GM19099 (cell line): ENCODE data around the gene TSGA10IP.
A peak's percentile ranks its signal among the peaks of the same experiment; 100 is the strongest.

Experiments used
- POLR2A ChIP-seq: IDR thresholded peaks from 3 replicates; pipeline ENCODE4 v1.6.1; 2011; ENCODE audit warnings: low read depth; ENCODE audit not compliant: insufficient read length; ENCODE audit errors: extremely low read depth

TSGA10IP gene

DNA sequence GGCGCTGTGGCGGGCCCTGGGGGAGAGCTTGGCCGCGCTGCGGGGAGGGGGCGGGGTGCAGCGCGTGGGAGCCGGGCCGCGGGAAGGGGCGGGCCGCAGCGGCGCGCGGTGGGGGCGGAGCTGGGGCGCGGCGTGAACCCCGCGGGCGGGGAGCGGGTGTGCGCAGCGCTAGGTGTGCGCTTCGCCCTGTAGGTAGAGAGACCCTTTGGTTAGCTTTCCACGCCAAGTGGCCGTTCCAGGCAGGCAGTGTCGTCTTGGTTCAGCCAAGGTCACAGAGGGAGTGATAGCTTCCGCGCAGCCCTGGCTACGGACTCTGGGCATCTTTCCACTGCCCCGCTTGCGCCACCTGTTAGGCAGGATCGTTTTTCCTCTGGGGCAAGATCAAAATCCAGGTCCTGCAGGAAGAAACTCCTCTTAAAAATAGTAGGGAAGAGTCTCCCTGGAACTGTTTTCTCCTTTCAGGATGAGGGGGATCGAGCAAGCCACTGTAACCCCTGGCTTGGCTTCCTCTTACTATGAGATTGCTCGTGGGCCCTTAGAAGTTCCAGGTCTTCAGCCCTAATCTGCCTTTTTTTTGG lies 57.5 kb downstream of the TSGA10IP start:
- no peak for TF ChIP-seq POLR2A

DNA sequence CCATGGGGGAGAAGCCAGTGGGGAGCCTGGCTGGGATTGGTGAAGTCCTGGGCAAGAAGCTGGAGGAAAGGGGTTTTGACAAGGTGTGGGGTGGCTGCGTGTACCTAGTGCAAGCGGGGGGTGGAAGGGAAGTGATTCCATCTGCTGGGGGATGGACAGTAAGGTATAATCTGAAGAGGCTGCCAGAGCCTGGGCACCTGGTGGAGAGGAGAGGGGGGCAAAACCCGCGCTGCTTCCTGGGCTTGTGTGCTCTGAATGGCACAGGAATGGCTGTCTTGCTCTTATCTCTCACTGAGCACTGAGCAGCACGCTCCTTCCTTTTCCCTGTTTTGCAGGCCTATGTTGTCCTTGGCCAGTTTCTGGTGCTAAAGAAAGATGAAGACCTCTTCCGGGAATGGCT lies 58.0 kb downstream of the TSGA10IP start:
- TF ChIP-seq POLR2A: no peak

DNA sequence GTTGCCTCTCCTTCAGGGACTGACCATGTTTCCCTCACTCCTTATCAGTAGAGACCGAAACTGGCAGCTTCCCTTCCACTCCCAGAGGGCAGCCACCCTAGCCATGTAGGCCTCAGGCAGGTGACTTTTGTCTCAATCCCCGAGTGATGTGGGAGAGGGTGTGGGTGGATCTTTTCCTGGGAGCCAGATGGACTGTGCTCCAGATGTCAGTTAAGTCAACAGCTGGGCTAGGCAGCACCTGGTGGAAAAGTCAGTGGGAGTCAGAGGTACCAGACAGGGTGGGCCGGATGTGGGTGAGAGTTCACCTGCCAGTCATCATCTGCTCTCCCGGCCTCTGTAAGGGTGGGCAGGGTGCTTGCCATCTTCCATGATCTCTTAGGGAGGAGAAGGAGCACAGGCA lies 58.9 kb downstream of the TSGA10IP start:
- TF ChIP-seq POLR2A: no peak

DNA sequence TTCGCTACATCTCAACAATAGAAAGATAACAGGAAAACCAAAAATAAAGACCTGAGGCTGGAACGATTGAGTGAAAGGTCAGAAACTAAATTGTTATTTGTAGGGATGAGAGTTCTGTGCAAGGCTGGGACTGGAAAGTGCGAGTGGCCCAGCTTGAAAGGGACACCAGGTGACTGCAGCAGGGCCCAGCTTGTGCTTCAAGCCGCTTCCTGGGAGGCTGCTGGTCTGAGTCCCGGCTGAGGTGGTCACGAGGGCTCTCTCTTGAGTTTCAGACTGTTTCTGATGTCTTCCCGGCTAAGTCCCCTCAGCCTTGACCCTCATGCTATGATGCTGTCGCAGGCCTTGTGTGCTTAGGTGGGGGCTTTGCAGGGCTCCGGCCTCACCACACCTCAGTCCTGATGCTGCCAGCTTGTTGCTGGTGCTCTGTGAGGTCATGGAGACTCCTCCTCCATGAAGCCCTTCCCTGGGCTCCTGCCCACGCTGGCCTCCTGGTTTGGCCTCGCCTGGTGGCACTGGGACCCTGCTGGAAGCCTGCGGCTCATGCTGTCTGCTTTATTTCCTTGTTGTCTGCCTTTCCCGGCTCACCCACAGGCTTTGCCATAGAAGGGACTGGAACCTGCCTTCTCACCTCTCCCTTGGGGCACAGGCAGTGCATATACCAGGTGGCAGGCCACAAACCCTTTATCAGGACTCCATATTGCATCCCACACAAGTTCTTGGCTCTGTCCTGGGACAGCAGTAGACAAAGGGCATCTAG lies 61.0 kb downstream of the TSGA10IP start:
- peak; percentile 23 for TF ChIP-seq POLR2A

DNA sequence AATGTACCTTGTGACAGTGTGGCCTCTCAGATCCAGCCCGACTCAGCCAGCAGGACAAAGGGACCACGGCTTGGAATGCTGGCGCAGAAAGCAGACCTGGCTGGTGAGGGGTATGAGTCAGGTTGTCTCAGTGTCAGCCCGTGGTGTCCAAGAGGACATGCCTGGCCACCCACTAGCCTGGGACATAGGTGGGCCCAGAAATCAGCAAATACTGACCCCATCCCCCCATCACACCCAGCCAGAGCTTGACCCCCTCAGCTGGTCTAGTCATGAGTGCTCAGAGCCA lies 61.6 kb downstream of the TSGA10IP start:
- no peak for TF ChIP-seq POLR2A

DNA sequence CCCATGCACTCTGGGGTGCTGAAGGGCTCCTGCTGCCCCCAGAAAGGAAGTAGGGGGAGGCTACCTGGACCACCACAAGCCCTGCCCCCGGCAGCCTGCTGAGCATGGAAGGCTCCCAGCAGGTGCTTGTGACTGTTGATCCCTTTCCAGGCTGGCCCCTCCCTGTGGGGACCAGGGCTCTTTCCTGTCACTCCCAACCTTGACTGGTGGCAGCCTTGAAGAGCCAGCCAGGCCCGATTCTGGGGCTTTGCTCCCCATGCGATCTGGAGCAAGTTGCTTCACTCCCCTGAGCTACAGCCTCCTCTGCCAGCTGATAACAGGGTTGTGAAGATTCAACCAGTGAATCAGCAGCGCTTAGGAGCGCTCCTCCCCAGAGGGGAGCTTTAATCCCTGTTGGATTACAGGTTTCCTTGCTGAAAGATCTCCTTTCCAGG lies 61.9 kb downstream of the TSGA10IP start:
- TF ChIP-seq POLR2A: no peak

DNA sequence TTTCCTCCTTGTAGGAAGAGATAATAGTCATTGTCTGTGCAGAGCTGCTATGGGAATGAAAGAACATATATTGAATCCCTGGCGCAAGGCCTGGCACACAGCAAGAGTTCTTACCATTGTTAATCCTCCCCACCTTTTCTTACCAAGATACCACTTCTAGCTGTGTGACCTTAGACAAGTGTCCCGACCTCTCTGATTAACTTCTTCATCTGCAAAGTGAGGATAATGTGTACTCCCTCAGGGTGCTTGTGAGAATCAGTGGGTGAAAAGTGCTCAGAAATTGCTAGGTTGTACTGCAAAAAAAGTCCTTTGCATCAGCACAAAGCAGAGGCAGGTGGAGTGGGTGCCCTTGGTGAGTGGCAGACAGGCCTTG lies 62.8 kb downstream of the TSGA10IP start:
- TF ChIP-seq POLR2A: no peak

DNA sequence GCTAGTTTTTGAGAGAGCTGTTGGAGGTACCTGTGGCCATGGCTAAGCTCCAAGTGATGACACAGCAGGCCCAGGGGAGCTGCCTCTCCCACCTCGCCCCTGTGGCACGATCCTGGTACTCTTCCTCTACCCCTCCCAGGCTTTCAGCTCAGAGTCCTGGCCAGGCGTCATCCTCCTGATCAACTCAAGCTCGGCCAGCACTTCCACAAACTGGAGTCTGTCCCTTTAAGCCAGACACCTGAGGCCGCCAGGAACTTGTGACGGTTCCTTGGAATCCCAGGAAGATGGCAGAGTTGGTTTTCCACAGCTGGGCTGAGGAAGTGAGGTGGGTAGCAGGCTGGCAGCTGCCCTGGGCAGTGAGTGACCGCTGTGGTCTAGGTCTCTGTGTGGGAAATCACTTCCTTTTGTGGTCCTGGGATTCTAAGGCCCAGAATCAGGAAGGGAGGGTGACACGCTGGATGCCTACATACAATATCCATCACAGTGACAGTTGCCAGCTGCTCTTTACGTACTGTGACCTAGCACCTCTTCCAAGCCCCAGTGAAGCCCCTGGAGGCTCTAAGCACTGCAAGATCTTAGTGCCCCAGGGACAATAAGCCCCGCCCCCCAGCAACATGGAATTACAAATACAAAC lies 63.3 kb downstream of the TSGA10IP start:
- no peak for TF ChIP-seq POLR2A
